ENCODE data around the gene LCLAT1. TPM values are rescaled to one million over a fixed set of nuclear protein-coding genes. Genes with fewer than 3 reads are reported as not detected.

The LCLAT1 gene
- total and polyA plus RNA-seq, 2 of the 4 experiments (the other 2 are of a cell fraction): 7.5 to 11.5 TPM

DNA sequence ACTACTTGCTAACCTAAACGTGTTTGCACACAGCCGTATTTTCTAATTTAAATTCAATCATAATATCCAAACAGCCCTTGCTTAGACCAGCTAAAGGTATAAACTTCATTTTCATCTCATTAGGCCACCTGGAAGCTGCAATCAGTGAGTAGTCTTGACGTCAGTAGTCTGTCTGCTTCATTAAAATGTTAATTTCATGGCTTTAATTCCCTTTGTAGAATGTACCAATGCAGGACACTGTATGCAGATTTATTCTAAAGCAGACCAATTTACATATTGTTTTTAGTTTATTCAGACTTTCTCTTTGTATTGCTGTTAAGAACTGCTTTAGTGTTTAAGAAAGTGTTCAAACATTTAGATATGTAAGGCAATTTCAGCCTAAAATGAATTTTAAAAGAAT is 158.2 kb downstream of the LCLAT1 start:
- Histone ChIP-seq H3K4me1 (ENCODE audit: control insufficient read depth, insufficient read depth, low read length) (no peaks in the 10 kb centered on the region; the same call in 1 of the 2 replicates), H3K4me3 (ENCODE audit: insufficient read depth, low read depth, low read length) (no peak overlapping the region), H3K9me3 (ENCODE audit: control insufficient read depth, insufficient read depth, low read length) (no peaks in the 10 kb centered on the region), H3K56ac (ENCODE audit: extremely low read depth, insufficient read depth, low read length) (no peak overlapping the region), H3K4me2 (ENCODE audit: low read depth, low read length) (no peak overlapping the region), H3K79me1 (ENCODE audit: low read depth in 1 of 2, low read length in 2 of 2) (no peaks in the 10 kb centered on the region; a peak in 1 of 4 replicates), H3K9ac (ENCODE audit: low read depth, low read length) (no peak overlapping the region), H3K18ac (ENCODE audit: low read depth, low read length) (no peak overlapping the region), H4K5ac (ENCODE audit: low read depth, low read length) (no peak overlapping the region), H2BK120ac (ENCODE audit: low read depth, low read length) (no peak overlapping the region), H4K20me1 (ENCODE audit: insufficient read depth, low read length) (no peaks in the 10 kb centered on the region), H2BK5ac (ENCODE audit: low read depth, low read length, poor library complexity, severe bottlenecking) (no peak overlapping the region), H4K8ac (ENCODE audit: low read depth in 2 of 2, low read length in 2 of 2) (no peak overlapping the region), H3K36me3 (ENCODE audit: control insufficient read depth, insufficient read depth, low read length) (peaks cover 2% of the 10 kb centered on the region; the same call in 1 of the 2 replicates), H3K9me1 (ENCODE audit: insufficient read depth, low read length) (no peaks in the 10 kb centered on the region; the same call in 1 of the 2 replicates), H3K23ac (ENCODE audit: low read depth, low read length) (no peak overlapping the region), H2AK5ac (ENCODE audit: low read depth, low read length) (no peak overlapping the region), H2AK9ac (replicated peaks; ENCODE audit: low read depth, low read length, poor library complexity) (no peak overlapping the region), H3K14ac (replicated peaks; ENCODE audit: low read depth, low read length) (no peak overlapping the region), H2BK20ac (ENCODE audit: low read depth, low read length) (no peak overlapping the region), H2BK15ac (ENCODE audit: low read depth, low read length) (no peak overlapping the region), H3K27me3 (ENCODE audit: control insufficient read depth, insufficient read depth, low read length) (no peaks in the 10 kb centered on the region), H4K91ac (ENCODE audit: insufficient read depth, low read depth, low read length) (no peak overlapping the region), H2AFZ (replicated peaks; ENCODE audit: low read length, poor library complexity) (no peak overlapping the region), H3K27ac (ENCODE audit: insufficient read depth, low read length) (no peak overlapping the region), H3K4ac (ENCODE audit: low read depth, low read length) (no peak overlapping the region)
- dilution Hi-C loops (cut with HindIII; ENCODE audit: low sequenced_read_pairs, unreplicated experiment) (no loop called here), in situ Hi-C loops (cut with MboI; ENCODE audit: low sequenced_read_pairs) (no loop called here), intact Hi-C loops (cut with micrococcal nuclease) (no loop called here)
- ChIA-PET POLR2A (ENCODE audit: unreplicated experiment) (no interaction called here), CTCF (no interaction called here)
- ATAC-seq (ENCODE audit: low read depth) (no peak), DNase-seq (no peak)
- no CpG with 5 or more reads among the region's 3 CpGs for WGBS, 2 experiments (ENCODE audit: extremely low coverage in 2 of 2, insufficient read length in 1 of 2)
- TF ChIP-seq, protein P1, sequence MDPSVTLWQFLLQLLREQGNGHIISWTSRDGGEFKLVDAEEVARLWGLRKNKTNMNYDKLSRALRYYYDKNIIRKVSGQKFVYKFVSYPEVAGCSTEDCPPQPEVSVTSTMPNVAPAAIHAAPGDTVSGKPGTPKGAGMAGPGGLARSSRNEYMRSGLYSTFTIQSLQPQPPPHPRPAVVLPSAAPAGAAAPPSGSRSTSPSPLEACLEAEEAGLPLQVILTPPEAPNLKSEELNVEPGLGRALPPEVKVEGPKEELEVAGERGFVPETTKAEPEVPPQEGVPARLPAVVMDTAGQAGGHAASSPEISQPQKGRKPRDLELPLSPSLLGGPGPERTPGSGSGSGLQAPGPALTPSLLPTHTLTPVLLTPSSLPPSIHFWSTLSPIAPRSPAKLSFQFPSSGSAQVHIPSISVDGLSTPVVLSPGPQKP (IDR thresholded peaks at IDR 0.05; ENCODE audit: borderline replicate concordance, low read depth, low read length): no peak
- TF ChIP-seq, protein P2, sequence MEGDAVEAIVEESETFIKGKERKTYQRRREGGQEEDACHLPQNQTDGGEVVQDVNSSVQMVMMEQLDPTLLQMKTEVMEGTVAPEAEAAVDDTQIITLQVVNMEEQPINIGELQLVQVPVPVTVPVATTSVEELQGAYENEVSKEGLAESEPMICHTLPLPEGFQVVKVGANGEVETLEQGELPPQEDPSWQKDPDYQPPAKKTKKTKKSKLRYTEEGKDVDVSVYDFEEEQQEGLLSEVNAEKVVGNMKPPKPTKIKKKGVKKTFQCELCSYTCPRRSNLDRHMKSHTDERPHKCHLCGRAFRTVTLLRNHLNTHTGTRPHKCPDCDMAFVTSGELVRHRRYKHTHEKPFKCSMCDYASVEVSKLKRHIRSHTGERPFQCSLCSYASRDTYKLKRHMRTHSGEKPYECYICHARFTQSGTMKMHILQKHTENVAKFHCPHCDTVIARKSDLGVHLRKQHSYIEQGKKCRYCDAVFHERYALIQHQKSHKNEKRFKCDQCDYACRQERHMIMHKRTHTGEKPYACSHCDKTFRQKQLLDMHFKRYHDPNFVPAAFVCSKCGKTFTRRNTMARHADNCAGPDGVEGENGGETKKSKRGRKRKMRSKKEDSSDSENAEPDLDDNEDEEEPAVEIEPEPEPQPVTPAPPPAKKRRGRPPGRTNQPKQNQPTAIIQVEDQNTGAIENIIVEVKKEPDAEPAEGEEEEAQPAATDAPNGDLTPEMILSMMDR (conservative IDR thresholded peaks at IDR 0.05; ENCODE audit: low read depth, low read length): no peak
- TF ChIP-seq BHLHE40 (IDR thresholded peaks at IDR 0.05; ENCODE audit: low read depth, low read length) (no peak), CHD1 (IDR thresholded peaks at IDR 0.05; ENCODE audit: low read depth, low read length) (no peak), RFX5 (IDR thresholded peaks at IDR 0.05; ENCODE audit: low read depth, low read length) (no peak), CEBPB (IDR thresholded peaks at IDR 0.05; ENCODE audit: low read depth, low read length) (no peak), SMC3 (IDR thresholded peaks at IDR 0.05; ENCODE audit: low read depth, low read length) (no peak), NFE2L2 (IDR thresholded peaks at IDR 0.05; ENCODE audit: low read depth, low read length) (no peak), FOS (IDR thresholded peaks at IDR 0.05; ENCODE audit: low read depth, low read length) (no peak), POLR2A (IDR thresholded peaks at IDR 0.05; ENCODE audit: low read depth, low read length) (no peak), RAD21 (IDR thresholded peaks at IDR 0.05; ENCODE audit: low read length) (no peak), MAZ (IDR thresholded peaks at IDR 0.05; ENCODE audit: borderline replicate concordance, low read depth, low read length) (no peak), RCOR1 (IDR thresholded peaks at IDR 0.05; ENCODE audit: insufficient replicate concordance, low read length) (no peak), MAFK (IDR thresholded peaks at IDR 0.05; ENCODE audit: low read depth, low read length) (no peak), MXI1 (IDR thresholded peaks at IDR 0.05; ENCODE audit: borderline replicate concordance, low read depth, low read length) (no peak)
- TF ChIP-seq, protein P3, sequence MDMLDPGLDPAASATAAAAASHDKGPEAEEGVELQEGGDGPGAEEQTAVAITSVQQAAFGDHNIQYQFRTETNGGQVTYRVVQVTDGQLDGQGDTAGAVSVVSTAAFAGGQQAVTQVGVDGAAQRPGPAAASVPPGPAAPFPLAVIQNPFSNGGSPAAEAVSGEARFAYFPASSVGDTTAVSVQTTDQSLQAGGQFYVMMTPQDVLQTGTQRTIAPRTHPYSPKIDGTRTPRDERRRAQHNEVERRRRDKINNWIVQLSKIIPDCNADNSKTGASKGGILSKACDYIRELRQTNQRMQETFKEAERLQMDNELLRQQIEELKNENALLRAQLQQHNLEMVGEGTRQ (IDR thresholded peaks at IDR 0.05; ENCODE audit: low read depth, low read length): no peak
- no TSS peak for BruUV-seq (replicated peaks)
